Kidney capillary endothelial cell (primary cell): ENCODE data around the gene ZNF48.

Experiments used
- DNase-seq: peaks from one replicate; pipeline ENCODE4 v3.0.0-alpha.2; 2018; ENCODE audit warnings: low spot score

Gene ZNF48

GRCh38 chr16:30407804-30408534 lies 12.7 kb downstream of the ZNF48 start:
- no peak for DNase-seq

GRCh38 chr16:30409125-30410060 lies 14.2 kb downstream of the ZNF48 start:
- DNase-seq: peak; percentile 89

DNA sequence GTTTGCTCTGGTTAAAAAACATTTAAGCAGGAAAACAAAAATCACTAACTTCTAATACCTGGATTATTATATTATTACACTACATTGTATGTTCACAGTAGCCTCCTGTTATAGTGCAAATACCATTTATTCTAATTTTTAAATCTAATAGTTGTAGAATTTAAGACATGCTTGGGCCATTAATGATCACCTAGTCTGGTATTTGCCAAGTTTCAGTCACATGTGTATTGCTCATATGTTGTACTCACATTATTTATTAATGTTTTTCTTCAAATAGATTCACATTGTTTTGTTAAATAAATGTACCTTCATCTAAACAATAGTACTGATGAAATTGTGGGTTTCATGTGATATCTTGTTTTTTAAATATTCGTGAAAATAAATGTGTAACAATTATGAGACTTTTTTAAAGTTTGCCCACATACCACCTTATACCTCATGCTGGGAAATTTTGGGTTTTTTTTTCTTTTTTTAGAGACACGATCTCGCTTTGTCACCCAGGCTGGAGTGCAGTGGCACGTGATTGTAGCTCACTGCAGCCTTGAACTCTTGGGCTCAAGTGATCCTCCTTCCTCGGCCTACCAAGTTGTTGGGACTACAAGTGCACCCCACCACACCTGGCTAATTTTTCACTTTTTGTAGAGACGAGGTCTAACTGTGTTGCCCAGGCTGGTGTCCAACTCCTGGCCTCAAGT lies 18.0 kb downstream of the ZNF48 start:
- DNase-seq: no peak

- no peak for DNase-seq
Measured at GRCh38 chr16:30414159-30414558, 18.9 kb downstream of the ZNF48 start.

GRCh38 chr16:30416047-30416603 lies 20.9 kb downstream of the ZNF48 start:
- DNase-seq: no peak

DNA sequence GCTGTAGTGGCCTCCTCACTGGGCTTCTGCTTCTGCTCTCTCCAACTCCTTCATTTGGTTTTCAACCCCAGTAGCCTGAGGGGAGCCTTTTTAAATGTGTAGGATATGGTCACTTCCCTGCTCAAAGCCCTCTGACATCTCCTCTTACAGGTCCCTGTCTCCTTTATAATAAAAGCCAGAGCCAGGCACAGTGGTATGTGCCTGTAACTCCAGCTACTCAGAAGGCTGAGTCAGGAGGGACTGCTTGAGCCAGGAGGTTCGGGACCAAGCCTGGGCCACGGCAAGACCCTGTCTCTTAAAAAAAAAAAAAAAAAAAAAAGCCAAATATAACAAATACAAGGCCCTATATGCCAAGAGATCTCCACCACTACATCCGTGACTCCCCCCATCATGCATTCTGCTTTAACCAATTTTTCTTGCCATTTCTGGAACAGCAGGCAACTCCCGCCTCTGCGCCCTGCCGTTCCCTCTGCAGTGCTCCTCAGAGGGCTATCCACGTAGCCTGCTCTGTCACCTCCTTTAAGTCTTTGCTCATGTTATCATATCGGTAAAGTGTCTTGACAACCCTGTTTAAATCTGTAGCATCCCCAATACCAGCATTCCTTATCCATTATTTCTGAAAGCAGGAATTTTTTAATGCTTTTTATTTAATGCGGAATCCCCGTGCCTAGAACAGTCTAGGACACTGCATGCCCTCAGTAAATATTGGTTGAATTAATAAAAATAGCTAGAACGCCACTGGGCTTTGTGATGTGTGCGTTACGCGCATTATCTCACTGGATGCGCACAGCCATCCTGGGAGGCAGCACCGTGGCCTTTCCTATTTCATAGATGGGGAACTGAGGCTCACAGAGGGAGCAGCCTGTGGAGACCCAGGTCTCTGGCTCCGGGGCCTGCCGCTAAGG lies 21.7 kb downstream of the ZNF48 start:
- no peak for DNase-seq

- peak; percentile 79 for DNase-seq
Measured at GRCh38 chr16:30417529-30418349, 22.5 kb downstream of the ZNF48 start.

GRCh38 chr16:30418350-30419181 lies 23.3 kb downstream of the ZNF48 start:
- DNase-seq: no peak

DNA sequence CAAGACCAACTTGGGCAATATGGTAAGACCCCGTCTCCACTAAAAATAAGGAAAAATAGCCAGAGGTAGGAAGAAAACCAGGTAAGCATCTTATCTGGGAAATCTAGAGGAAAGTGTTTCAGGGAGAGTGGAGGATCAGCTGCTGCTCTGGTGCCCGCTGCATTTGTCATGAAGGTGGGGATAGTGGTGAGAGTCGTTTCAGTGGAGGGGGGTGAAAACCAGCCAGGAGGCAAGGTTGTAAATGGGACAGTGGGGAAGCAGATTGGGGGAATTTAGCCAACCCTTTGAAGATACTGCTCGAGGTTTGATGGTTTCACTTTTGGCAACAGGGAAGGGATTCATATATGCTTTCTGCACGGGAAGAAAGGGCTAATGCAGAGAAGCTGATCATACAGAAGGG lies 25.8 kb downstream of the ZNF48 start:
- DNase-seq: no peak

DNA sequence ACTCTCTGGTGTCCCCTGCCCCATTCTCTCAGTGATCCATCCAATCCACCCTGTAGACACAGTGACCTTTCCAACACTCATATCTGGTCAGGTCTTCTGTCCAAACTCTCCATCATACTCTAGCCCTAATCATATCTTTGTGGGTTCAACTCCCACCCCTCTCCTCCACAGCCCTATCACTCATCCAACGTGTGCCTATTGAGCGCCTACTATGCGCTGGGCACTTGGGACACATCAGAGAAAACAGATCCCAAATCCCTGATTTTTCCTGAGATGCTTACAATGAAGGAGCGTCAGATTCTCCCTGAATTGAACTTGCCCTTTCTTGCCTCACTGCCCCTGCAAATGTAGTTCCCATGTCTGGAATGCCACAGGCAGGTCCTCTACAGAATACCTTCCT lies 32.8 kb downstream of the ZNF48 start:
- no peak for DNase-seq

GRCh38 chr16:30429418-30429677 lies 34.1 kb downstream of the ZNF48 start:
- DNase-seq: no peak

GRCh38 chr16:30429678-30430427 lies 34.6 kb downstream of the ZNF48 start, which contains the start of gene DCTPP1:
TSS of gene DCTPP1 (minus strand) at chr16:30430030. CDS start at chr16:30429980, 50 bp downstream.
- peak; percentile 96 for DNase-seq

- no peak for DNase-seq
Measured at GRCh38 chr16:30430428-30430970, 35.3 kb downstream of the ZNF48 start.

DNA sequence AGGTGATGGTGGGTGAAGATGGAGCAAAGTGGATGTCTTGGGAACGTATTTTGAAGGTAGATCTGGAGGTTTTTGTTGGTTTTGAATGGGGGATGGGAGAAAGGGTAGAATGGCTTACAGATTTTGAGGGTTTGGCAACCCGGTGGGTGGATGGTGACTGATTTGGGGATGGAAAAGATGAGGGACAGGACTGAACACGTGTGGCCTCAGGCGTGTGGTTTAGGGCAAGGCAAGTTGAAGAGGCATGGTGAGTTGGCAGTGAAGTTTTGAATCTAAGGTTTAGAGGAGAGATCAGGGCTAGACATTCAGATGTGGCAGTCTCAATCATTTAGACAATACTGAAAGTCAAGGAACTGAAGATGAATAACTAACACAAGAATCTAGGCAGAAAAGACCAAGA lies 39.6 kb downstream of the ZNF48 start:
- no peak for DNase-seq

DNA sequence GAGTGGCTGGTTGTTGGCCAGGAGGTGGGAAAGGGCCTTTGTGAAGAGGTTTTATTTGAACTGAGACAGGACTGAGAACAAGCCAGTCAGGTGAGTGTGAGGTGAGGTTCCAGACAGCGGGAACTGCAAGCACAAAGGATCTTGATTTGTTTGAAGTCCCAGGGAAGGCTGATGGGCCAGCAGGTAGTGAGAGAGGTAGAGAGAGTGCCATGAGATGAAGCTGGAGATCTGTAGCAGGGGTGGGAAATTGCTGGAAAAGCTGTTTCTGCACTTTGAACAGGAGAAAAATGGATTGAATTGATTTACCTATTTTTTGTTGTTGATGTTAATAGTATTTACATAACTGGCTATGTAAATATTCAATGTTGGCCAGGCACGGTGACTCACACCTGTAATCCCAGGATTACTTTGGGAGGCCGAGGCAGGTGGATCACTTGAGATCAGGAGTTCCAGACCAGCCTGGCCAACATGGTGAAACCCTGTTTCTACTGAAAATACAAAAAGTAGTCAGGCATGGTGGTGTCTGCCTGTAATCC lies 42.4 kb downstream of the ZNF48 start:
- DNase-seq: no peak

GRCh38 chr16:30438835-30439234 lies 43.6 kb downstream of the ZNF48 start:
- no peak for DNase-seq

DNA sequence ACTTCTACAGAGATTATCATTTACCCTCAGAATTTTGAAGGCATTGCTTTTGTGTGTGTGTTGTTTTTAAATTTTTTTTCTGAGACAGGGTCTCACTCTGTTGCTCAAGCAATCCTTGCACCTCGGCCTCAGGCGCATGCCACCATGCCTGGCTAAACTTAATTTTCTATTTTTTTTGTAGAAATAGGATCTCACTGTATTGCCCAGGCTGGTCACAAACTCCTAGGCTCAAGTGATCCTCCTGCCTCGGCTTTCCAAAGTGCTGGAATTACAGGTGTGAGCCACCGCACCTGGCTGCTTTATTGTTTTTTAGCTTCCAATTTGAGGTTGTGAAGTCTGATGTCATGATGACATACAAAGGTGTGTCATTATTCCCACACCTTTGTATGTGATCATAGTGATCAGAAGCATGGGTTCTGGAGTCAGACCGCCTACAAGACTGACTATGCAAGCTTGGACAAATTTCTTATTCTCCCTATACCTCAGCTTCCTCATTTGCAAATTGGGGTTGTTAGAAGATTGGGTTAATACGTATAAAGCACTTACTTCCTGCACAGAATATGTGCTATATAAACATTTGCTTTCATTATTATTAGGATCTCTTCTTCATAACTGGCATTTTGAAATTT lies 44.6 kb downstream of the ZNF48 start:
- no peak for DNase-seq

DNA sequence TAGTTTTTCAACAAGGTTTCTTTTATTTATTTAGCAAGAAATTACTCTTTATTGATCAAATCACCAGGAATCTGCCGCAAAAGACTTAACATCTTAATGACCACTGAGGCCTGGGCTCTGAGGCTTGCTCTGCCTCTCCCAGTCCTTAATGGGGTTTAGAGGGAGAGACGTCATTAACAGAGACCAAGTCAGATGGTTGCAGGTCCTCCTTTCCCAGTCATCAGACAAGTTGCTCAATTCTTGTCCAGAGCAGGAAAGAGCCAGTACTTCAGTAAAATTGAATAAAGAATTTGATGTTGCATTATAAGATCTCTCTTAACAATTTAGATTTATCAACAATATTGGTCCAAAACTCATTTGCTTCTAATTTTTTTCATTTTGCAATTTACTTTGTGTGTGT lies 48.4 kb downstream of the ZNF48 start:
- DNase-seq: no peak
